Adrenal gland (tissue), 5 donors: ENCODE measurements around the gene ZNHIT1.

ENCODE experiments used
- CTCF ChIP-seq, 6 experiments: fragments of 450-650 bp in 4 of 6; fragments of 200-600 bp in 2 of 6; sonication (generic) in 1 of 6; IDR thresholded peaks; 1 replicate in 5 of 6; 2 replicates in 1 of 6; pipeline versions ENCODE4 v1.5.1 to v1.8.0; 2016 to 2021; ENCODE audit warnings: antibody characterized with exemption in 6 of 6, mild to moderate bottlenecking in 2 of 6, moderate library complexity in 1 of 6
- POLR2A ChIP-seq, 2 donors: fragments of 450-650 bp; IDR thresholded peaks; one replicate each; pipeline ENCODE4 v1.6.1; 2017; ENCODE audit warnings: antibody characterized with exemption in 2 of 2, mild to moderate bottlenecking in 2 of 2, moderate library complexity in 1 of 2
- donor health status: DM: no; HTN: no; CAD: no.

DNA sequence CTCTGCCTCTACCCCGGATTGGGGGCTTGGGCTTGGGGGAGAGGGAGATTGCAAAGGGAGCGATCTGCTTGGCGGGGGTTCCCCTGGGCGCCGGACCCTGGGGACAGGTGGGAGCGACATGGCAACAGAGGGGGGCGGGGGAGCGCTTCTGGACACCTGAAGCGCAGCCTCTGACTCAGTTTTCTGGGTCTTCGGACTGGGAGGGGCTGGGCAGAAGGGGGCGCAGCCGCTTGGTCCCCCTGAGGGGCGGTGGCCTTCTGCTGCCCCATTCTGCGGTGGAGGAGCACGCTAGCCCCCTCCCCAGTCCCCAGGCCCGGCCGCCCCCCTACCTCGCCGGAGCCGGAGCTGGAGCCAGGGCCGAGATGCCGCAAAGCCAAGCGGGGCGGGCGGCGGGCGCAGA lies 38.3 kb upstream of the ZNHIT1 start:
- TF ChIP-seq POLR2A (IDR thresholded peaks at IDR 0.05) (no peak), CTCF (IDR thresholded peaks at IDR 0.05) (no peak)
